Measurements from ENCODE around the gene BCL7C. TPM values are rescaled to one million over a fixed set of nuclear protein-coding genes. Genes with fewer than 3 reads are reported as not detected.

BCL7C gene
- total RNA-seq, 1 donor from 2014 or later, result 46.3 TPM

GRCh38 chr16:30837904-30838303 lies 56.0 kb downstream of the BCL7C start:
- Histone ChIP-seq H3K4me3 (ENCODE audit: low read depth, low read length) (no peak overlapping the region), H3K27me3 (ENCODE audit: control insufficient read depth, insufficient read depth, low read length) (no peaks in the 10 kb centered on the region), H3K36me3 (ENCODE audit: control insufficient read depth, insufficient read depth, low read length) (no peaks in the 10 kb centered on the region)
- TF ChIP-seq CTCF (IDR thresholded peaks at IDR 0.05; ENCODE audit: insufficient read depth, low read length, poor library complexity, severe bottlenecking), result no peak
- no peak for DNase-seq (ENCODE audit: low read depth)

Other genes starting within 250 kb of the BCL7C start
- gene PRR14, start 243.1 kb downstream of the BCL7C start, total RNA-seq, result 22.6 and 24.3 TPM in 2 replicates
- gene FBRS, start 235.6 kb downstream of the BCL7C start, total RNA-seq, result 47.2 and 51.5 TPM in 2 replicates
- 15.5 and 18.1 TPM in 2 replicates for gene SRCAP, start 194.9 kb downstream of the BCL7C start, total RNA-seq
- 23.6 and 32.3 TPM in 2 replicates for gene PHKG2, start 145.7 kb downstream of the BCL7C start, total RNA-seq
- gene CFAP119, start 132.0 kb downstream of the BCL7C start, total RNA-seq, result 1.6 and 5.7 TPM in 2 replicates
- gene RNF40, start 131.8 kb downstream of the BCL7C start, total RNA-seq, result 101 and 130 TPM in 2 replicates
- gene ZNF629, start 106.9 kb downstream of the BCL7C start, total RNA-seq, result 22.8 and 23.9 TPM in 2 replicates
- 1.4 and 2.1 TPM in 2 replicates for gene CTF1, start 2.5 kb upstream of the BCL7C start, total RNA-seq
- gene FBXL19, start 29.5 kb upstream of the BCL7C start, total RNA-seq, result 36.4 and 37.9 TPM in 2 replicates
- 35.3 and 37.9 TPM in 2 replicates for gene ORAI3, start 55.0 kb upstream of the BCL7C start, total RNA-seq
- gene SETD1A, start 63.7 kb upstream of the BCL7C start, total RNA-seq, result 7.2 TPM in 2 replicates
- 11.5 and 13.8 TPM in 2 replicates for gene HSD3B7, start 91.1 kb upstream of the BCL7C start, total RNA-seq
- gene STX1B, start 116.6 kb upstream of the BCL7C start, total RNA-seq, result 0.07 and 0.29 TPM in 2 replicates
- 26.3 and 28.0 TPM in 2 replicates for gene STX4, start 139.5 kb upstream of the BCL7C start, total RNA-seq
- 23.1 and 27.8 TPM in 2 replicates for gene ZNF668, start 180.2 kb upstream of the BCL7C start, total RNA-seq
- 17.8 and 19.0 TPM in 2 replicates for gene ZNF646, start 180.3 kb upstream of the BCL7C start, total RNA-seq
- 1.6 and 2.1 TPM in 2 replicates for gene PRSS53, start 194.9 kb upstream of the BCL7C start, total RNA-seq
- 123 and 139 TPM in 2 replicates for gene VKORC1, start 200.7 kb upstream of the BCL7C start, total RNA-seq
- gene BCKDK, start 214.3 kb upstream of the BCL7C start, total RNA-seq, result 50.9 and 59.6 TPM in 2 replicates
- 48.7 and 54.9 TPM in 2 replicates for gene KAT8, start 223.6 kb upstream of the BCL7C start, total RNA-seq
- gene PRSS8, start 241.7 kb upstream of the BCL7C start, total RNA-seq, result 146 and 169 TPM in 2 replicates

All from kidney epithelial cell (primary cell).